PC-3 (cell line): ENCODE data around the gene GPC1. TPM values are rescaled to one million over a fixed set of nuclear protein-coding genes. Genes with fewer than 3 reads are reported as not detected.
A peak's percentile ranks its signal among the peaks of the same experiment; 100 is the strongest.

Source experiments
- ATAC-seq: fragments of 200-7000 bp; cut with Tn5 transposase; 2 replicates; pipeline ENCODE4 v1.9.1; 2020; ENCODE audit warnings: mild to moderate bottlenecking, moderate library complexity
- BruUV-seq: library from RNA; stranded (reverse); fragments of 400-500 nt; replicated peaks from 2 replicates; lab custom pipeline; 2021; lab: Mats Ljungman, UMichigan
- CTCF ChIA-PET: fragments of 300-600 bp; sonication (Branson Sonifier 250); formaldehyde crosslinking; loops from one replicate; lab custom pipeline; 2022; ENCODE audit warnings: antibody characterized with exemption; lab: Charles Lee
- POLR2A ChIA-PET: fragments of 300-600 bp; sonication (Branson Sonifier 250); formaldehyde crosslinking; loops from one replicate; lab custom pipeline; 2022; ENCODE audit warnings: antibody characterized with exemption; ENCODE audit not compliant: unreplicated experiment; lab: Charles Lee
- DNase-seq: peaks from one replicate; pipeline ENCODE4 v3.0.0-alpha.2; 2015
- H2AFZ ChIP-seq: fragments of 300-600 bp; sonication (generic); 2 replicates; pipeline ENCODE4 v1.6.0; 2016; ENCODE audit warnings: antibody characterized with exemption, low read length
- H3F3A ChIP-seq: fragments of 300-600 bp; sonication (generic); one replicate; pipeline ENCODE4 v1.6.0; 2017; ENCODE audit warnings: antibody characterized with exemption, low read length, control low read depth, mild to moderate bottlenecking; ENCODE audit not compliant: unreplicated experiment
- H3K27ac ChIP-seq: fragments of 300-600 bp; sonication (generic); 2 replicates; pipeline ENCODE4 v1.5.1; 2016; ENCODE audit warnings: mild to moderate bottlenecking, low read length
- H3K27me3 ChIP-seq: fragments of 300-600 bp; sonication (generic); 2 replicates; pipeline ENCODE4 v1.6.1; 2016; ENCODE audit warnings: low read length, mixed read lengths
- H3K36me3 ChIP-seq: fragments of 300-600 bp; sonication (generic); 2 replicates; pipeline ENCODE4 v1.6.1; 2016; ENCODE audit warnings: low read depth, mixed run types, low read length, mixed read lengths
- H3K4me1 ChIP-seq: fragments of 300-600 bp; sonication (generic); 2 replicates; pipeline ENCODE4 v1.5.1; 2016; ENCODE audit warnings: low read length; ENCODE audit not compliant: insufficient read depth
- H3K4me2 ChIP-seq: fragments of 300-600 bp; sonication (generic); 2 replicates; pipeline ENCODE4 v1.6.0; 2016; ENCODE audit warnings: low read length
- H3K4me3 ChIP-seq: fragments of 300-600 bp; sonication (generic); 2 replicates; pipeline ENCODE4 v1.5.1; 2016; ENCODE audit warnings: mild to moderate bottlenecking, low read length, mixed read lengths
- H3K79me2 ChIP-seq: fragments of 300-600 bp; sonication (generic); 2 replicates; pipeline ENCODE4 v1.6.1; 2017; ENCODE audit warnings: low read length, mixed read lengths
- H3K9ac ChIP-seq: fragments of 300-600 bp; sonication (generic); 2 replicates; pipeline ENCODE4 v1.6.0; 2016; ENCODE audit warnings: mild to moderate bottlenecking, low read length
- H3K9me2 ChIP-seq: fragments of 300-600 bp; sonication (generic); replicated peaks from 2 replicates; pipeline ENCODE4 v1.6.1; 2016; ENCODE audit warnings: mixed run types, low read length, mixed read lengths
- H3K9me3 ChIP-seq: fragments of 300-600 bp; sonication (generic); 2 replicates; pipeline ENCODE4 v1.6.1; 2016; ENCODE audit warnings: low read length, mixed read lengths
- H4K20me1 ChIP-seq: fragments of 300-600 bp; sonication (generic); 2 replicates; pipeline ENCODE4 v1.6.1; 2016; ENCODE audit warnings: low read length, mixed read lengths
- CTCF ChIP-seq: fragments of 300-600 bp; sonication (generic); conservative IDR thresholded peaks from 2 replicates; pipeline ENCODE4 v1.5.1; 2017; ENCODE audit warnings: antibody characterized with exemption, low read depth, mild to moderate bottlenecking, low read length
- EZH2 ChIP-seq: fragments of 300-600 bp; sonication (generic); IDR thresholded peaks from one replicate; pipeline ENCODE4 v1.6.1; 2017; ENCODE audit warnings: antibody characterized with exemption, mild to moderate bottlenecking, low read length; ENCODE audit not compliant: unreplicated experiment
- EZH2phosphoT487 ChIP-seq: fragments of 300-600 bp; sonication (generic); IDR thresholded peaks from 2 replicates; pipeline ENCODE4 v1.6.1; 2018; ENCODE audit warnings: mild to moderate bottlenecking, antibody characterized with exemption, low read length, borderline replicate concordance
- intact Hi-C: fragments of 100-400 bp; cut with micrococcal nuclease; formaldehyde crosslinking; loops from 2 replicates; pipeline ENCODE4 v1.9.0; 2023
- total RNA-seq: library from RNA; depleted of rRNA; stranded (reverse); fragments of >200 nt; gene quantifications from 2 replicates; pipeline ENCODE4 v1.2.3, GENCODE V29; 2014

The GPC1 gene
- total RNA-seq, 1 experiment from 2014 or later: 37.1 TPM

- Histone ChIP-seq H3K9ac (peak overlapping the region; percentile 69), H3K9me3 (no peaks in the 10 kb centered on the region), H3K4me3 (peak overlapping the region; percentile 59), H4K20me1 (no peaks in the 10 kb centered on the region), H3K4me2 (peak overlapping the region; percentile 83), H2AFZ (peak overlapping the region; percentile 76), H3F3A (no peaks in the 10 kb centered on the region), H3K9me2 (no peaks in the 10 kb centered on the region), H3K4me1 (peaks cover 13% of the 10 kb centered on the region), H3K36me3 (no peaks in the 10 kb centered on the region), H3K27ac (peak overlapping the region; percentile 74), H3K27me3 (no peaks in the 10 kb centered on the region), H3K79me2 (0 out of 2 replicates have a peak, but pooled peaks cover 5% of the 10 kb centered on the region)
- intact Hi-C loops: loop anchor here (2.0 kb wide), 1 partner anchor 48 kb away; the partner anchor contains the start of gene GPC1
- DNase-seq (no peak), ATAC-seq (no peak)
- ChIA-PET POLR2A (interaction anchor here (0.6 kb wide), 1 partner anchor 16 kb away, joined by 5 read pairs; no protein-coding TSS in a partner anchor), CTCF (no interaction called here)
- BruUV-seq: no TSS peak
- TF ChIP-seq CTCF: peak; percentile 30; the same call in 1 of the 2 replicates
- TF ChIP-seq EZH2: no peak
- TF ChIP-seq EZH2phosphoT487: no peak
Observed at GRCh38 chr2:240387325-240387668, 48.2 kb upstream of the GPC1 start.

GRCh38 chr2:240387669-240388358, 47.6 kb upstream of the GPC1 start:
- peak overlapping the region; percentile 69 for H3K9ac ChIP-seq
- CTCF ChIA-PET: no interaction called here
- peak overlapping the region; percentile 76 for H2AFZ ChIP-seq

More at GRCh38 chr2:240387669-240388358, 47.6 kb upstream of the GPC1 start:
- H3K4me3 ChIP-seq: peak overlapping the region; percentile 59
- POLR2A ChIA-PET: interaction anchor here (0.7 kb wide), 1 partner anchor 18 kb away, joined by 3 read pairs; no protein-coding TSS in a partner anchor
- intact Hi-C loops: loop anchor here (2.0 kb wide), 1 partner anchor 47 kb away; the partner anchor contains the start of gene GPC1
- peaks cover 13% of the 10 kb centered on the region for H3K4me1 ChIP-seq
- DNase-seq: peak; percentile 96
- peak overlapping the region; percentile 74 for H3K27ac ChIP-seq
- H3F3A ChIP-seq: no peaks in the 10 kb centered on the region
- no peaks in the 10 kb centered on the region for H4K20me1 ChIP-seq
- H3K27me3 ChIP-seq: no peaks in the 10 kb centered on the region
- peak; percentile 70 for ATAC-seq
- H3K9me3 ChIP-seq: no peaks in the 10 kb centered on the region
- TF ChIP-seq EZH2phosphoT487 (no peak), CTCF (no peak; the same call in 1 of the 2 replicates), EZH2 (no peak)
- peak overlapping the region; percentile 83 for H3K4me2 ChIP-seq
- no TSS peak for BruUV-seq
- no peaks in the 10 kb centered on the region for H3K36me3 ChIP-seq
- H3K9me2 ChIP-seq: no peaks in the 10 kb centered on the region
- H3K79me2 ChIP-seq: 0 out of 2 replicates have a peak, but pooled peaks cover 5% of the 10 kb centered on the region
